Glutamatergic neuron (in vitro differentiated cells): ENCODE measurements around the gene THOP1. TPM values are rescaled to one million over a fixed set of nuclear protein-coding genes. Genes with fewer than 3 reads are reported as not detected.

Experiments used
- DNase-seq: peaks from one replicate; pipeline ENCODE4 v3.0.0; 2022
- H3K27ac Mint-ChIP-seq: one replicate; pipeline ENCODE4 v1.8.0; 2020; ENCODE audit warnings: mild to moderate bottlenecking, mixed read lengths, inconsistent platforms; ENCODE audit not compliant: unreplicated experiment
- H3K27me3 Mint-ChIP-seq: one replicate; pipeline ENCODE4 v1.8.0; 2020; ENCODE audit warnings: mild to moderate bottlenecking, moderate library complexity, mixed read lengths, inconsistent platforms; ENCODE audit not compliant: unreplicated experiment
- H3K36me3 Mint-ChIP-seq: one replicate; pipeline ENCODE4 v1.8.0; 2020; ENCODE audit warnings: mild to moderate bottlenecking, mixed read lengths, inconsistent platforms; ENCODE audit not compliant: unreplicated experiment
- H3K4me1 Mint-ChIP-seq: one replicate; pipeline ENCODE4 v1.8.0; 2020; ENCODE audit warnings: mild to moderate bottlenecking, low read depth, mixed read lengths, inconsistent platforms; ENCODE audit not compliant: unreplicated experiment
- H3K4me3 Mint-ChIP-seq: one replicate; pipeline ENCODE4 v1.8.0; 2020; ENCODE audit warnings: mild to moderate bottlenecking, mixed read lengths, inconsistent platforms; ENCODE audit not compliant: unreplicated experiment
- H3K9me3 Mint-ChIP-seq: one replicate; pipeline ENCODE4 v1.8.0; 2020; ENCODE audit warnings: mild to moderate bottlenecking, moderate library complexity, mixed read lengths, inconsistent platforms; ENCODE audit not compliant: unreplicated experiment
- CTCF ChIP-seq: fragments of 200-600 bp; sonication (generic); IDR thresholded peaks from one replicate; pipeline ENCODE4 v1.5.0; 2021; ENCODE audit not compliant: partially characterized antibody, unreplicated experiment
- total RNA-seq: library from RNA; stranded (reverse); fragmentation: NEBNext Ultra II Directional; extraction: Animal tissue kit (Norgen Biotek cat#: 25700); gene quantifications from one replicate; pipeline ENCODE4 v1.2.1, GENCODE V29; 2021; ENCODE audit not compliant: unreplicated experiment

The THOP1 gene
- total RNA-seq, 1 donor from 2014 or later: 64.0 TPM

GRCh38 chr19:2811221-2811722 lies 26.0 kb downstream of the THOP1 start:
- Mint-ChIP-seq H3K4me1 (no peaks in the 10 kb centered on the region), H3K9me3 (no peaks in the 10 kb centered on the region), H3K4me3 (no peak overlapping the region), H3K36me3 (peaks cover 5% of the 10 kb centered on the region), H3K27ac (no peak overlapping the region), H3K27me3 (no peaks in the 10 kb centered on the region)
- no peak for TF ChIP-seq CTCF
- DNase-seq: no peak

- Mint-ChIP-seq H3K4me3 (no peak overlapping the region), H3K27ac (no peak overlapping the region), H3K36me3 (peaks cover 5% of the 10 kb centered on the region), H3K9me3 (no peaks in the 10 kb centered on the region), H3K27me3 (no peaks in the 10 kb centered on the region), H3K4me1 (no peaks in the 10 kb centered on the region)
- TF ChIP-seq CTCF: no peak
- no peak for DNase-seq
Measured at GRCh38 chr19:2811735-2812413, 26.6 kb downstream of the THOP1 start.

GRCh38 chr19:2812414-2813234 lies 27.3 kb downstream of the THOP1 start:
- H3K4me1 Mint-ChIP-seq: no peaks in the 10 kb centered on the region

GRCh38 chr19:2813235-2814160 lies 28.2 kb downstream of the THOP1 start:
- Mint-ChIP-seq H3K9me3 (no peaks in the 10 kb centered on the region), H3K4me3 (no peak overlapping the region), H3K27ac (no peak overlapping the region), H3K36me3 (peaks cover 5% of the 10 kb centered on the region), H3K4me1 (no peaks in the 10 kb centered on the region), H3K27me3 (no peaks in the 10 kb centered on the region)
- no peak for TF ChIP-seq CTCF
- no peak for DNase-seq

More at GRCh38 chr19:2812414-2813234, 27.3 kb downstream of the THOP1 start:
- Mint-ChIP-seq H3K27me3 (no peaks in the 10 kb centered on the region), H3K4me3 (no peak overlapping the region), H3K9me3 (no peaks in the 10 kb centered on the region), H3K36me3 (peaks cover 5% of the 10 kb centered on the region), H3K27ac (no peak overlapping the region)
- no peak for DNase-seq
- no peak for TF ChIP-seq CTCF
